Measurements from ENCODE around the gene PLEKHA3.
A peak's percentile ranks its signal among the peaks of the same experiment; 100 is the strongest.

- TF ChIP-seq POLR2AphosphoS5 (IDR thresholded peaks at IDR 0.05) (peak; percentile 84 to 94), CTCF (IDR thresholded peaks at IDR 0.05) (peak in 4 of 6 experiments; percentile 8 to 30 (median 21))
Measured at GRCh38 chr2:178450774-178451525, 29.3 kb upstream of the PLEKHA3 start, which contains the start of the genes PJVK and PRKRA.
